HepG2 (cell line): ENCODE measurements around the gene MSX2. TPM values are rescaled to one million over a fixed set of nuclear protein-coding genes. Genes with fewer than 3 reads are reported as not detected.

Experiments
- ATAC-seq: fragments of 200-7000 bp; cut with Tn5 transposase; 3 replicates; pipeline ENCODE4 v1.9.1; 2020; ENCODE audit warnings: mild to moderate bottlenecking, moderate library complexity
- BruUV-seq: library from RNA; stranded (reverse); fragments of 400-500 nt; replicated peaks from 2 replicates; lab custom pipeline; 2021; lab: Mats Ljungman, UMichigan
- CTCF ChIA-PET: fragments of 300-600 bp; formaldehyde crosslinking; extraction: SDS; loops from one replicate; lab custom pipeline; 2021; ENCODE audit warnings: low total read pairs, inconsistent platforms, low intra/inter-chr PET ratio; lab: Yijun Ruan, JAX
- POLR2A ChIA-PET: fragments of 350-600 bp; sonication (Branson Sonifier 250); formaldehyde crosslinking; loops from one replicate; lab custom pipeline; 2020; ENCODE audit warnings: antibody characterized with exemption, inconsistent platforms; lab: Yijun Ruan, JAX
- DNase-seq: peaks from one replicate; pipeline ENCODE4 v3.0.0-alpha.2; 2015; ENCODE audit warnings: low spot score
- FAIRE-seq: peaks from 3 replicates; lab custom pipeline; 2011; peaks lifted over from hg19 to GRCh38; lab: Jason Lieb, UNC
- H2AFZ ChIP-seq: one replicate; pipeline ENCODE4 v1.6.1; 2011; ENCODE audit warnings: low read length, inconsistent platforms
- H3K27ac ChIP-seq: fragments of 300-600 bp; 3 replicates; pipeline ENCODE4 v1.8.0; 2011; ENCODE audit warnings: mixed run types, mild to moderate bottlenecking, mixed read lengths, low read length, inconsistent platforms; ENCODE audit not compliant: insufficient read depth; ENCODE audit errors: extremely low read length
- H3K27me3 ChIP-seq, 2 experiments: fragments of 200-600 bp in 1 of 2; 2 replicates in 1 of 2; 3 replicates in 1 of 2; pipeline versions ENCODE4 v1.6.0 to v1.8.0; 2011; ENCODE audit warnings: low read length in 2 of 2, mild to moderate bottlenecking in 2 of 2, moderate library complexity in 2 of 2, inconsistent platforms in 1 of 2; ENCODE audit not compliant: insufficient read depth in 2 of 2, control insufficient read depth in 1 of 2
- H3K36me3 ChIP-seq, 2 experiments: fragments of 200-600 bp in 1 of 2; replicated peaks in 1 of 2; 2 replicates in 1 of 2; 3 replicates in 1 of 2; pipeline versions ENCODE4 v1.5.1 to v1.8.0; 2011; ENCODE audit warnings: low read length in 2 of 2, inconsistent platforms in 1 of 2; ENCODE audit not compliant: insufficient read depth in 2 of 2, control insufficient read depth in 1 of 2
- H3K4me1 ChIP-seq: 2 replicates; pipeline ENCODE4 v1.5.1; 2012; ENCODE audit warnings: low read length, inconsistent platforms; ENCODE audit not compliant: insufficient read depth
- H3K4me2 ChIP-seq: 2 replicates; pipeline ENCODE4 v1.6.0; 2011; ENCODE audit warnings: low read depth, low read length, inconsistent platforms
- H3K4me3 ChIP-seq, 3 experiments: fragments of 200-600 bp in 1 of 3; sonication (generic), shearing (Covaris generic) in 1 of 3; replicated peaks in 1 of 3; 2 replicates each; pipeline ENCODE4 v1.5.1; 2011 to 2016; ENCODE audit warnings: low read length in 3 of 3, inconsistent platforms in 2 of 3, low read depth in 2 of 3, mild to moderate bottlenecking in 2 of 3, control low read depth in 1 of 3, mixed read lengths in 1 of 3; ENCODE audit not compliant: insufficient read depth in 1 of 3
- H3K79me2 ChIP-seq: one replicate; pipeline ENCODE4 v1.6.1; 2011; ENCODE audit warnings: low read length, inconsistent platforms; ENCODE audit not compliant: insufficient read depth
- H3K9ac ChIP-seq: 2 replicates; pipeline ENCODE4 v1.6.0; 2011; ENCODE audit warnings: mild to moderate bottlenecking, low read depth, low read length, inconsistent platforms; ENCODE audit not compliant: insufficient read depth
- H3K9me3 ChIP-seq: 2 replicates; pipeline ENCODE4 v1.5.1; 2012; ENCODE audit warnings: mild to moderate bottlenecking, low read length
- H4K20me1 ChIP-seq: 2 replicates; pipeline ENCODE4 v1.6.0; 2011; ENCODE audit warnings: inconsistent platforms, mild to moderate bottlenecking, low read length, moderate library complexity; ENCODE audit not compliant: insufficient read depth
- RFXANK ChIP-seq: IDR thresholded peaks from 2 replicates; pipeline ENCODE4 v1.6.1; 2016
- SRF ChIP-seq: IDR thresholded peaks from 2 replicates; pipeline ENCODE4 v1.6.1; 2011; ENCODE audit warnings: mild to moderate bottlenecking, low read depth, low read length, moderate library complexity
- ZBTB10 ChIP-seq: sonication (generic); formaldehyde crosslinking; IDR thresholded peaks from 2 replicates; pipeline ENCODE4 v1.4.0; 2020; ENCODE audit warnings: missing genetic modification reagents, borderline replicate concordance
- ZNF12 ChIP-seq: sonication (generic); formaldehyde crosslinking; IDR thresholded peaks from 2 replicates; pipeline ENCODE4 v1.5.0; 2020; ENCODE audit warnings: missing genetic modification reagents
- ZNF136 ChIP-seq: sonication (generic); formaldehyde crosslinking; IDR thresholded peaks from 2 replicates; pipeline ENCODE4 v1.8.1; 2022; ENCODE audit warnings: low read depth, mild to moderate bottlenecking, moderate library complexity, missing genetic modification reagents
- ZNF260 ChIP-seq: sonication (generic); formaldehyde crosslinking; IDR thresholded peaks from 2 replicates; pipeline ENCODE4 v1.4.0; 2020; ENCODE audit warnings: missing genetic modification reagents, low read depth, mild to moderate bottlenecking, borderline replicate concordance
- ZNF335 ChIP-seq: sonication (generic); formaldehyde crosslinking; IDR thresholded peaks from 2 replicates; pipeline ENCODE4 v1.4.0; 2020; ENCODE audit warnings: missing genetic modification reagents
- ZNF543 ChIP-seq: sonication (generic); formaldehyde crosslinking; IDR thresholded peaks from 2 replicates; pipeline ENCODE4 v1.4.0; 2020; ENCODE audit warnings: mild to moderate bottlenecking, missing genetic modification reagents
- ZNF768 ChIP-seq: sonication (generic); formaldehyde crosslinking; IDR thresholded peaks from 2 replicates; pipeline ENCODE4 v1.4.0; 2020; ENCODE audit warnings: missing genetic modification reagents
- WGBS: methylation state at CpG from one replicate; pipeline ENCODE4 v1.1.6; 2017; ENCODE audit warnings: low lambda C conversion rate; 5-methylcytosine and 5-hydroxymethylcytosine counted together
- in situ Hi-C: cut with HindIII; loops from 2 replicates; pipeline ENCODE4 v1.10.0; 2017; ENCODE audit warnings: low pct_unique_long_range_greater_than_20kb; ENCODE audit not compliant: extremely low pct_ligation_motif_present
- intact Hi-C: fragments of 100-400 bp; cut with micrococcal nuclease; formaldehyde crosslinking; loops from one replicate; pipeline ENCODE4 v1.10.0; 2022; ENCODE audit not compliant: unreplicated experiment
- polyA plus RNA-seq, 8 experiments: library from polyadenylated mRNA; depleted of rRNA in 3 of 8; stranded (reverse) in 7 of 8; unstranded in 1 of 8; fragments of >200 nt; fragmentation: Illumina TruSeq in 4 of 8; extraction: Trizol in 4 of 8; gene quantifications; 2 replicates each; pipeline versions ENCODE4 v1.2.1 to v1.2.3, GENCODE V29; 2011 to 2016; ENCODE audit warnings: low read depth in 4 of 8, missing spikeins in 1 of 8, mixed read lengths in 1 of 8; ENCODE audit not compliant: insufficient read depth in 1 of 8
- total RNA-seq, 5 experiments: library from RNA; depleted of rRNA; stranded (reverse); fragments of >200 nt; fragmentation: Illumina TruSeq; extraction: Trizol; gene quantifications; 2 replicates each; pipeline ENCODE4 v1.2.3, GENCODE V29; 2016; ENCODE audit warnings: low read depth in 1 of 5
- TF ChIP-seq, protein P1 (sequence below): sonication (generic); formaldehyde crosslinking; IDR thresholded peaks from 2 replicates; pipeline ENCODE4 v1.8.0; 2022; ENCODE audit warnings: missing genetic modification reagents, low read depth, mild to moderate bottlenecking, borderline replicate concordance
- TF ChIP-seq, protein P2 (sequence below): sonication (generic); formaldehyde crosslinking; IDR thresholded peaks from 2 replicates; pipeline ENCODE4 v1.5.0; 2020; ENCODE audit warnings: missing genetic modification reagents

MSX2 gene
- total and polyA plus RNA-seq, 2 of the 13 experiments (the other 11 are each of a cell fraction or from before 2014, with no cell fraction given): not detected

GRCh38 chr5:174708476-174709207 lies 15.7 kb upstream of the MSX2 start:
- TF ChIP-seq ZNF260 (CRISPR knock-in tag) (no peak), ZNF768 (CRISPR knock-in tag) (peak; percentile 33; the same call in 1 of the 2 replicates), SRF (no peak)
- TF ChIP-seq, protein P1, sequence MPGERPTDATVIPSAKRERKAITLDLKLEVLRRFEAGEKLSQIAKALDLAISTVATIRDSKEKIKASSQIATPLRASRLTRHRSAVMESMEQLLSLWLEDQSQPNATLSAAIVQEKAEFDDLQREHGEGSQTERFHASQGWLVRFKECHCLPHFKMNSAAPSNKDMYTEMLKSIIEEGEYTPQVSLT: no peak
- TF ChIP-seq, protein P2, sequence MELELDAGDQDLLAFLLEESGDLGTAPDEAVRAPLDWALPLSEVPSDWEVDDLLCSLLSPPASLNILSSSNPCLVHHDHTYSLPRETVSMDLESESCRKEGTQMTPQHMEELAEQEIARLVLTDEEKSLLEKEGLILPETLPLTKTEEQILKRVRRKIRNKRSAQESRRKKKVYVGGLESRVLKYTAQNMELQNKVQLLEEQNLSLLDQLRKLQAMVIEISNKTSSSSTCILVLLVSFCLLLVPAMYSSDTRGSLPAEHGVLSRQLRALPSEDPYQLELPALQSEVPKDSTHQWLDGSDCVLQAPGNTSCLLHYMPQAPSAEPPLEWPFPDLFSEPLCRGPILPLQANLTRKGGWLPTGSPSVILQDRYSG (CRISPR knock-in tag): no peak
- FAIRE-seq (no peak), ATAC-seq (no peak), DNase-seq (no peak)
- H3K79me2 ChIP-seq: no peaks in the 10 kb centered on the region
- H4K20me1 ChIP-seq: no peaks in the 10 kb centered on the region
- no peak overlapping the region for H3K9ac ChIP-seq
- H3K36me3 ChIP-seq: no peaks in the 10 kb centered on the region
- POLR2A ChIA-PET: no interaction called here
- no peaks in the 10 kb centered on the region for H3K4me1 ChIP-seq
- no peak overlapping the region for H2AFZ ChIP-seq
- H3K27me3 ChIP-seq: peaks cover 4 to 25% of the 10 kb centered on the region in 2 experiments; a peak in 4 of 5 replicates
- no peak overlapping the region for H3K27ac ChIP-seq
- no peak overlapping the region for H3K4me3 ChIP-seq
- in situ Hi-C loops (no loop called here), intact Hi-C loops (no loop called here)
- H3K9me3 ChIP-seq: no peaks in the 10 kb centered on the region
- CTCF ChIA-PET: no interaction called here
- BruUV-seq: no TSS peak
- 34% methylated on average over 17 of the region's 20 CpGs for WGBS
- no peak overlapping the region for H3K4me2 ChIP-seq

DNA sequence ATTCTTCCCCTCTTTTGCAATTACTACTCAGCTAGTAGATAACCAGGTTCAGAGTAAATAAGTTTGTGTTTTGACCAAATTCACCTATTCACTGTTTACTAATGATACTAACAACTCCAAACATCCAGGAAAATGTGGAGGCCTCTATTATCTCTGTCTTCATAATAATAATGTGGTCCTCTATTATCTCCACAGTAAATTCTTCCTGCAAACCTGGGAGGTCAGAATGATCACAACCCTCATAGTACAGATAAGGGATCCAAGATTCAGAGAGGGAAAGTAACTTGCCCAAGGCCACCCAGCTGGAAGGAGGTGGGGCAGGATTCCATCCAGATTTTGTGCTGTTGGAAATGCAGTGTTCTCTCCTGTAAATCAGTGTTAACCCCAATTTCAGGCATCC lies 9.6 kb upstream of the MSX2 start:
- no TSS peak for BruUV-seq
- Histone ChIP-seq H3K27me3 (peaks cover 3 to 21% of the 10 kb centered on the region in 2 experiments; a peak in 4 of 5 replicates), H3K4me3 (no peak overlapping the region), H4K20me1 (0 out of 2 replicates have a peak, but pooled peaks cover 2% of the 10 kb centered on the region), H3K9me3 (no peaks in the 10 kb centered on the region), H3K4me1 (no peaks in the 10 kb centered on the region), H3K9ac (no peak overlapping the region), H3K27ac (no peak overlapping the region), H2AFZ (no peak overlapping the region), H3K36me3 (no peaks in the 10 kb centered on the region), H3K4me2 (no peak overlapping the region), H3K79me2 (no peaks in the 10 kb centered on the region)
- intact Hi-C loops: no loop called here
- ATAC-seq (no peak), DNase-seq (no peak), FAIRE-seq (no peak)
- ChIA-PET CTCF (no interaction called here), POLR2A (no interaction called here)
- in situ Hi-C loops: no loop called here
- TF ChIP-seq ZNF136 (CRISPR knock-in tag): no peak
- no peak for TF ChIP-seq RFXANK
- no peak for TF ChIP-seq ZNF543
- TF ChIP-seq ZNF335: no peak
- no peak for TF ChIP-seq ZNF12 (CRISPR knock-in tag)
- TF ChIP-seq ZBTB10 (CRISPR knock-in tag): no peak
